OCI-LY1 (cell line): ENCODE measurements around the gene FANCC.

Experiments used
- H2AFZ ChIP-seq: fragments of 200-600 bp; sonication (generic), shearing (Covaris generic); 2 replicates; pipeline ENCODE4 v1.6.0; 2014; ENCODE audit warnings: antibody characterized with exemption, mild to moderate bottlenecking, low read length
- H3F3A ChIP-seq: fragments of 200-600 bp; sonication (generic), shearing (Covaris generic); 2 replicates; pipeline ENCODE4 v1.6.0; 2014; ENCODE audit warnings: mild to moderate bottlenecking, antibody characterized with exemption, low read length, moderate library complexity; ENCODE audit not compliant: insufficient read depth
- H3K27ac ChIP-seq: fragments of 200-600 bp; sonication (generic); 2 replicates; pipeline ENCODE4 v1.5.1; 2014; ENCODE audit warnings: low read length, mixed run types, mild to moderate bottlenecking, low read depth; ENCODE audit not compliant: poor library complexity, severe bottlenecking
- H3K27me3 ChIP-seq: fragments of 200-600 bp; sonication (generic); 2 replicates; pipeline ENCODE4 v1.6.0; 2014; ENCODE audit warnings: antibody characterized with exemption, mild to moderate bottlenecking, low read length, moderate library complexity; ENCODE audit not compliant: insufficient read depth
- H3K36me3 ChIP-seq: fragments of 200-600 bp; sonication (generic); 2 replicates; pipeline ENCODE4 v1.6.1; 2014; ENCODE audit warnings: mild to moderate bottlenecking, antibody characterized with exemption, low read length, moderate library complexity, mixed read lengths; ENCODE audit not compliant: insufficient read depth
- H3K4me1 ChIP-seq: fragments of 200-600 bp; sonication (generic); 2 replicates; pipeline ENCODE4 v1.5.1; 2014; ENCODE audit warnings: mild to moderate bottlenecking, low read length, moderate library complexity; ENCODE audit not compliant: insufficient read depth, severe bottlenecking
- H3K4me2 ChIP-seq: fragments of 200-600 bp; sonication (generic), shearing (Covaris generic); 2 replicates; pipeline ENCODE4 v1.6.1; 2014; ENCODE audit warnings: low read length
- H3K4me3 ChIP-seq: fragments of 200-600 bp; sonication (generic); 2 replicates; pipeline ENCODE4 v1.5.1; 2014; ENCODE audit warnings: low read length, low read depth, mild to moderate bottlenecking, mixed read lengths; ENCODE audit not compliant: poor library complexity, severe bottlenecking
- H3K79me2 ChIP-seq: fragments of 200-600 bp; shearing (Covaris generic); 2 replicates; pipeline ENCODE4 v1.6.1; 2016; ENCODE audit warnings: mixed run types, low read length, mixed read lengths; ENCODE audit not compliant: insufficient read depth
- H3K9ac ChIP-seq: fragments of 200-600 bp; sonication (generic), shearing (Covaris generic); 2 replicates; pipeline ENCODE4 v1.6.1; 2014; ENCODE audit warnings: mild to moderate bottlenecking, low read length, mixed read lengths
- H3K9me2 ChIP-seq: fragments of 200-600 bp; sonication (generic), shearing (Covaris generic); 2 replicates; pipeline ENCODE4 v1.6.1; 2014; ENCODE audit warnings: low read depth, mild to moderate bottlenecking, low read length, mixed read lengths
- H3K9me3 ChIP-seq: fragments of 200-600 bp; shearing (Covaris generic); 2 replicates; pipeline ENCODE4 v1.6.1; 2014; ENCODE audit warnings: low read length, mixed read lengths
- H4K20me1 ChIP-seq: fragments of 200-600 bp; sonication (generic), shearing (Covaris generic); 2 replicates; pipeline ENCODE4 v1.6.0; 2016; ENCODE audit warnings: mild to moderate bottlenecking, low read length; ENCODE audit not compliant: insufficient read depth
- CTCF ChIP-seq: fragments of 200-600 bp; sonication (generic), shearing (Covaris generic); IDR thresholded peaks from 2 replicates; pipeline ENCODE4 v1.5.1; 2017; ENCODE audit warnings: mild to moderate bottlenecking, antibody characterized with exemption, low read length, moderate library complexity, mixed read lengths
- EZH2 ChIP-seq: fragments of 200-600 bp; sonication (generic), shearing (Covaris generic); IDR thresholded peaks from 2 replicates; pipeline ENCODE4 v1.8.0; 2017; ENCODE audit warnings: borderline replicate concordance, mixed run types, mild to moderate bottlenecking, antibody characterized with exemption, low read length, moderate library complexity, mixed read lengths

The FANCC gene

DNA sequence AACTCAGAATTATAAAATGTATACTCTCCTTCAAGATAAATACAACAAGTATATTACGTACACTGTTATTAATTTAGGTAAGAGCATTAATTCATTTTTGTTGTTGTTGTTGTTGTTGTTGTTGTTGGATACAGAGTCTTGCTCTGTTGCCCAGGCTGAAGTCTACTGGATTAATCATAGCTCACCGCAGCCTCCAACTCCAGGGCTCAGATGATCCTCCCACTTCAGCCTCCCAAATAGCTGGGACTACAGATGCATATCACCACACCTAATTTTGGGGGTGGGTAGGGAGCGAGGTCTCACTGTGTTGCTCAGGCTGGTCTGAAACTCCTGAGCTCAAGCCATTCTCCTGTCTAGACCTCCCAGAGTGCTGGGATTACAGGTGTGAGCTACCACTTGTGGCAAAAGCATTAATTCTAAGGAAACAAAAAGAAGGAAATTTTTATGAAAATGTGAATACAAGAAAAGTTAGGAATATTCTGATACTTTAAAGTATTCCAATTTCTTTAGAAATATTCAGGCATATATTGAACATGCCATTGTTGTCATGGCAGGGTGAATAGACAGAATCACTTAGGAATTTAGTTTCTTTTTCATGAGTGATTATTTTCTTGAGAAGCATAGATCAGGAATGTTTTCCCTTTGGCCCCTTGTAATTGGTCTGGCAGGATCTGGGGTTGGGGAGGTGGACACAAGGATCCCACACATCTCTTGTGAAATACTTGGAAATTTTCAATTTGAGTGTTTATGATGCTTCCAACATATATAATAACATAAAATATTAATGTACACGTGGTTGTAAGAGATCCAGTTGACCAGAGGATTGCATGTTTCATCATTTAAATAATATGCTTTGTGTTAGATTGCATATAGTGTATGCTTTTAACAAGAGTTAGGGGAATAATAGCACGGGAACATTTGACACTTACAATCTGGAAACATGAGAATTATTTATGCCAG lies 263.6 kb downstream of the FANCC start:
- H3K4me2 ChIP-seq = no peak overlapping the region
- no peak overlapping the region for H3K27ac ChIP-seq
- H3K36me3 ChIP-seq = no peaks in the 10 kb centered on the region; the same call in 1 of the 2 replicates
- no peaks in the 10 kb centered on the region for H3K27me3 ChIP-seq
- H3K4me3 ChIP-seq = no peak overlapping the region
- no peak overlapping the region for H2AFZ ChIP-seq
- peaks cover 35% of the 10 kb centered on the region for H3K4me1 ChIP-seq
- peaks cover 5% of the 10 kb centered on the region; the same call in 1 of the 2 replicates for H4K20me1 ChIP-seq
- TF ChIP-seq CTCF = no peak
- no peak for TF ChIP-seq EZH2
- no peaks in the 10 kb centered on the region; the same call in 1 of the 2 replicates for H3F3A ChIP-seq
- H3K9ac ChIP-seq = no peak overlapping the region
- H3K9me2 ChIP-seq = no peaks in the 10 kb centered on the region
- no peaks in the 10 kb centered on the region for H3K9me3 ChIP-seq
- H3K79me2 ChIP-seq = no peaks in the 10 kb centered on the region

DNA sequence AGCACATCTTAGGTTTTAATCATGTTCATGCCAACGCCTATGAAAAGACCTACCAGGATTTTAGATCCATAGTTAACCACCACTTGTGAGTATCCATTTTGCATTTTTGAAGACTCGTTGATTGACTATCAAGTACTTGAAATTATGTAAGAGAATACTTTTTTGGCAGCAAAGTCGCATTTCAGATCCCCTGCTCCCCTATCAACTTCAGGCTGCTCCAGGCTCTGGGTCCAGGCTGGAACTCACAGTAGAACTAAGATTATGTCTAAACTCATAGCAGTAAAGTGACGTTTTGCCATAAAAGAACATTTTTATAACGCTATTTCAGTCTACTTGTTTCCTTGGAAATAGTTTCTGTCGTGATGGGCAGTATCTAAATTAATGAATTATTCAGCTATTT lies 267.7 kb downstream of the FANCC start:
- peaks cover 4% of the 10 kb centered on the region for H3K36me3 ChIP-seq
- H3F3A ChIP-seq = no peaks in the 10 kb centered on the region; the same call in 1 of the 2 replicates
- no peaks in the 10 kb centered on the region for H3K9me3 ChIP-seq
- no peak overlapping the region for H3K4me2 ChIP-seq
- H3K4me1 ChIP-seq = peaks cover 18% of the 10 kb centered on the region
- no peak overlapping the region for H3K27ac ChIP-seq
- no peaks in the 10 kb centered on the region for H3K9me2 ChIP-seq
- no peak overlapping the region for H3K9ac ChIP-seq
- H3K79me2 ChIP-seq = no peaks in the 10 kb centered on the region
- H4K20me1 ChIP-seq = 0 out of 2 replicates have a peak, but pooled peaks cover 5% of the 10 kb centered on the region
- no peaks in the 10 kb centered on the region for H3K27me3 ChIP-seq
- H3K4me3 ChIP-seq = no peak overlapping the region
- TF ChIP-seq CTCF = no peak
- TF ChIP-seq EZH2 = no peak
- no peak overlapping the region for H2AFZ ChIP-seq
